VCaP (cell line): ENCODE data around the gene LCT.

Experiments
- H3K27ac ChIP-seq: fragments of 450-650 bp; 2 replicates; pipeline ENCODE4 v1.5.1; 2017
- CTCF ChIP-seq: fragments of 450-650 bp; conservative IDR thresholded peaks from 2 replicates; pipeline ENCODE4 v1.5.1; 2017; ENCODE audit warnings: mild to moderate bottlenecking, moderate library complexity

LCT gene

DNA sequence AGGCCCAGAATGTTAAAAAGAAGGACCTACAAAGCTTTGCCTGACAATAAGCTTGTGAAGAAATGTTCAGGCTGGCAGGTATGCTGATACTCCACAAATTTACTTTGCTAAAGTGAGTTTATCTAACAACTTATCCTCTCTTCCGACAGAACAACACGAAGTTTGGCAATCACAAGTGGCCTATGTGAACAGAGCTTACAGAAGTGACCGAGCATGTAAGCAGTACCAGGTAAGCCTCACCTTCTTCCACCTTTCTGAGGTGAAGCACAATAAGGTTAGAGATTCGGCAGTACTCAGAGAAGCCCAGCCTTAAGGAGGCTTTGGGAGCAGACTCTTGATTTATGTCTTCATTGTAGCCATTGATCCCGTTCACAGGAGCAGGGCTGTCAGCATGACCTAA, 9.0 kb upstream of the LCT start:
- no peak overlapping the region for H3K27ac ChIP-seq
- TF ChIP-seq CTCF, result no peak

DNA sequence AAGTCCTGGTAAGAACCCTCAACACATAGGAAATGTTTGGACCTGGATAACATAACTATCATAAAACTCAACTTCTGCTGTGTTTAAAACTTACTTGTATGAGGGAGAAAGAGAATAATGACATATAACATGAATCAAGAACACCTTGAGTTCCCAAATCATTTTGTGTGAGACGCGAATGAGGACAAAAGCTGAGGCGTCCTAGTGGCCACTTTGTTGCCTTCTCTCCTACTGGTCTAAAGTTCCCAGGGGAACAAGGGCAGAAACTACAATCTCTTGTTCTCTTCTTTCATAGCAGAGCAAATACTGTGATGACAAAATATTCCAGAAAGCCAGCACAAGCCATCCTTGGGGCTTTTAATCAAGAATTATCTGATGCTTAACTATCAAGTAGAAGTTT, 8.3 kb upstream of the LCT start:
- TF ChIP-seq CTCF, result no peak
- H3K27ac ChIP-seq, result no peak overlapping the region

DNA sequence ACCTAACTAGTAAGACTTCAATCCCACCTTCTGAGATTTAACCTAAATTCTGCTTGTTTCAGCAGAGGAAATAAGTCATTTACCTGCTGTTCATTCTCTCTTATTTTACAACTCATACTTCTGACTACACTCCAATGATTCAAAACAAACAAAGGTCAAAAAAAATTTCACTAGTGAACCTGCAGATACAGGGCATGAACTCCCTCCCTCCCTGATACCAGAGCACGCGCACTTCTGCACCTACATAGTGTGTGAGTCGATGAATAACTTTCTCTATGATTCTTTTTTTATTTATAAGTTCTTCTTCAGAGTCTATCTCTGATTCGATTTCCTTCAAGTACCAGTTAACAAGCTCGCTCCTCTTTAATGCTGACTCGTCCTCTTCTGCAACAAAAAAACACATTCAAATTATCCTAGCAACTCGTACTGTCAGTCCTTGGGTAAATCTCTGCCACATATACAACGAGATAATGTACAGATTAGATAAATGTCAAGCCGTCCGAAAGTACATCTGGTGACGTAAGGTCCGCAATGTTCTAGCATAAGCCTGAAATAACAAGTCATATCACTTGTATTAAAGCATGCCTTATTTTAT, 7.4 kb upstream of the LCT start:
- no peak for TF ChIP-seq CTCF
- H3K27ac ChIP-seq, result no peak overlapping the region

GRCh38 chr2:135843671-135844070, 6.7 kb upstream of the LCT start:
- TF ChIP-seq CTCF, result no peak

DNA sequence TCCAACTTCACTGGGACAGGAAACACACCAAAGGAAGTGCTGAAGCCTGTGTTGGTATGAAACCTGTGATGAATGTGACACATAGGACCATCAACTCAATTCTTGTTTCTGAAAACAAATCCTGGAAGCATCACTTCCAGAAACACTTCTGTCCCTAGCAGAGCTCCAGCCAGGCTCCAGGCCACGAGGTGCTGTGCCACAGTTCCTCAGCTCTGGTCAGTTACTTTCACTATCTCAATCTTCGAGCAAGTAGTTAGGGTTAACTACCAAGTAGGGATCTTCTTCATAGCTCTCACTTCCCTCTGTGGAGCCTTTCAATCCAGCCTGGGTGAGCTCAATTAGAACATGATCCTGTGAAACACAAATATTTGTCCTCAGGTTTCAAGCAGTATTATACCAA, 3.6 kb upstream of the LCT start:
- TF ChIP-seq CTCF, result no peak
- H3K27ac ChIP-seq, result no peak overlapping the region

More at GRCh38 chr2:135843671-135844070, 6.7 kb upstream of the LCT start:
- H3K27ac ChIP-seq, result no peak overlapping the region

DNA sequence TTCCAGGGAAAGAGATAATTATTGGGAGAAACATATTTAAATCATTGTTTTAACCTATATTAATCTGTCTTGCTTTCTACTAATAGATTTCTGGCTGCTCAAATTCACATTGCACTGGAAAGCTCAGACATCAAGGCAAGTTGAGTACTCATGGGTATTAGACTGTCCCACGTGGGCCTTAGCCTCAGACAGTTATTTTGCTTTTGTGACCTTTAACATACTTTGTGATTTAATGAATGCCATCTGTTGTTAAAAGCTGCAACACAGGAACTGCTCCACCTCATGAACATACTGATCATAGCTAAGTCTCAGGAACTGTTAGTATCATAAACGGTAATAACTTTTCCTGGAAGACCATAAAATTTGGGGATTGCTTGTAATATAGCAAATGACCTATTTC, 2.7 kb upstream of the LCT start:
- TF ChIP-seq CTCF, result no peak
- no peak overlapping the region for H3K27ac ChIP-seq

GRCh38 chr2:135838502-135838901, 1.5 kb upstream of the LCT start:
- no peak for TF ChIP-seq CTCF
- no peak overlapping the region for H3K27ac ChIP-seq
